Measurements from ENCODE around the gene ABCC12. TPM values are rescaled to one million over a fixed set of nuclear protein-coding genes. Genes with fewer than 3 reads are reported as not detected.
"Not testable (repeated sequence)": the region's sequence is repeated elsewhere in the genome, so short reads cannot be mapped to it uniquely, and the experiment has no call there.

Gene ABCC12
- polyA plus RNA-seq, 4 donors: not detected

- Histone ChIP-seq H3K4me3 (ENCODE audit: low read depth in 1 of 3, low read length in 3 of 3) (no peak overlapping the region), H3K27me3 (ENCODE audit: control insufficient read depth in 3 of 3, insufficient read depth in 3 of 3, low read length in 3 of 3) (no peaks in the 10 kb centered on the region), H3K4me1 (ENCODE audit: control insufficient read depth in 3 of 3, insufficient read depth in 2 of 3, low read depth in 1 of 3, low read length in 2 of 3) (no peaks in the 10 kb centered on the region), H3K9me3 (ENCODE audit: control insufficient read depth in 2 of 2, insufficient read depth in 1 of 2, low read depth in 1 of 2, low read length in 1 of 2) (no peaks in the 10 kb centered on the region), H3K36me3 (ENCODE audit: control insufficient read depth in 3 of 3, insufficient read depth in 2 of 3, low read depth in 1 of 3, low read length in 3 of 3) (no peaks in the 10 kb centered on the region), H3K27ac (ENCODE audit: low read depth in 1 of 3, low read length in 2 of 3) (no peak overlapping the region)
- DNase-seq (no peak), FAIRE-seq (no peak)
- 31 to 61% (median 40%) methylated on average over 1 of the region's 1 CpG for WGBS, 3 donors
These were observed 16.9 kb upstream of the ABCC12 start for GRCh38 chr16:48172682-48173081.

GRCh38 chr16:48169896-48170295 is 14.1 kb upstream of the ABCC12 start:
- no peak for FAIRE-seq
- Histone ChIP-seq H3K9me3 (ENCODE audit: control insufficient read depth in 2 of 2, insufficient read depth in 1 of 2, low read depth in 1 of 2, low read length in 1 of 2) (no peaks in the 10 kb centered on the region), H3K27ac (ENCODE audit: low read depth in 1 of 3, low read length in 2 of 3) (no peak overlapping the region)

GRCh38 chr16:48168075-48168474 is 12.3 kb upstream of the ABCC12 start:
- H3K4me3 ChIP-seq (ENCODE audit: low read depth in 1 of 3, low read length in 3 of 3): no peak overlapping the region
- DNase-seq (no peak), FAIRE-seq (no peak)
- no peaks in the 10 kb centered on the region for H3K27me3 ChIP-seq (ENCODE audit: control insufficient read depth in 3 of 3, insufficient read depth in 3 of 3, low read length in 3 of 3)
- no peaks in the 10 kb centered on the region for H3K36me3 ChIP-seq (ENCODE audit: control insufficient read depth in 3 of 3, insufficient read depth in 2 of 3, low read depth in 1 of 3, low read length in 3 of 3)
- no peaks in the 10 kb centered on the region for H3K9me3 ChIP-seq (ENCODE audit: control insufficient read depth in 2 of 2, insufficient read depth in 1 of 2, low read depth in 1 of 2, low read length in 1 of 2)
- WGBS, 3 donors: 61 to 84% (median 78%) methylated on average over 1 of the region's 1 CpG
- no peaks in the 10 kb centered on the region for H3K4me1 ChIP-seq (ENCODE audit: control insufficient read depth in 3 of 3, insufficient read depth in 2 of 3, low read depth in 1 of 3, low read length in 2 of 3)
- no peak overlapping the region for H3K27ac ChIP-seq (ENCODE audit: low read depth in 1 of 3, low read length in 2 of 3)

More at GRCh38 chr16:48169896-48170295, 14.1 kb upstream of the ABCC12 start:
- Histone ChIP-seq H3K36me3 (ENCODE audit: control insufficient read depth in 3 of 3, insufficient read depth in 2 of 3, low read depth in 1 of 3, low read length in 3 of 3) (no peaks in the 10 kb centered on the region), H3K4me3 (ENCODE audit: low read depth in 1 of 3, low read length in 3 of 3) (no peak overlapping the region), H3K27me3 (ENCODE audit: control insufficient read depth in 3 of 3, insufficient read depth in 3 of 3, low read length in 3 of 3) (no peaks in the 10 kb centered on the region), H3K4me1 (ENCODE audit: control insufficient read depth in 3 of 3, insufficient read depth in 2 of 3, low read depth in 1 of 3, low read length in 2 of 3) (no peaks in the 10 kb centered on the region)
- 81 to 89% (median 87%) methylated on average over 8 of the region's 8 CpGs for WGBS, 3 donors
- DNase-seq: no peak

GRCh38 chr16:48166617-48167016 is 10.8 kb upstream of the ABCC12 start:
- DNase-seq; H3K4me1 ChIP-seq (ENCODE audit: control insufficient read depth in 3 of 3, insufficient read depth in 2 of 3, low read depth in 1 of 3, low read length in 2 of 3); H3K36me3 ChIP-seq (ENCODE audit: control insufficient read depth in 3 of 3, insufficient read depth in 2 of 3, low read depth in 1 of 3, low read length in 3 of 3); H3K4me3 ChIP-seq (ENCODE audit: low read depth in 1 of 3, low read length in 3 of 3); H3K27me3 ChIP-seq (ENCODE audit: control insufficient read depth in 3 of 3, insufficient read depth in 3 of 3, low read length in 3 of 3); H3K27ac ChIP-seq (ENCODE audit: low read depth in 1 of 3, low read length in 2 of 3); FAIRE-seq; H3K9me3 ChIP-seq (ENCODE audit: control insufficient read depth in 2 of 2, insufficient read depth in 1 of 2, low read depth in 1 of 2, low read length in 1 of 2): not testable (repeated sequence)
- WGBS, 3 donors: 91 to 94% (median 91%) methylated on average over 5 of the region's 5 CpGs

- FAIRE-seq (no peak), DNase-seq (no peak)
- H3K27me3 ChIP-seq (ENCODE audit: control insufficient read depth in 3 of 3, insufficient read depth in 3 of 3, low read length in 3 of 3): no peaks in the 10 kb centered on the region
- no peaks in the 10 kb centered on the region for H3K9me3 ChIP-seq (ENCODE audit: control insufficient read depth in 2 of 2, insufficient read depth in 1 of 2, low read depth in 1 of 2, low read length in 1 of 2)
- no peak overlapping the region for H3K27ac ChIP-seq (ENCODE audit: low read depth in 1 of 3, low read length in 2 of 3)
- H3K4me3 ChIP-seq (ENCODE audit: low read depth in 1 of 3, low read length in 3 of 3): no peak overlapping the region
- H3K36me3 ChIP-seq (ENCODE audit: control insufficient read depth in 3 of 3, insufficient read depth in 2 of 3, low read depth in 1 of 3, low read length in 3 of 3): no peaks in the 10 kb centered on the region
- whole genome bisulfite sequencing, 3 donors: 89 to 90% (median 89%) methylated on average over 4 of the region's 4 CpGs
- no peaks in the 10 kb centered on the region for H3K4me1 ChIP-seq (ENCODE audit: control insufficient read depth in 3 of 3, insufficient read depth in 2 of 3, low read depth in 1 of 3, low read length in 2 of 3)
These were observed 10.3 kb upstream of the ABCC12 start for GRCh38 chr16:48165961-48166578.

- no peaks in the 10 kb centered on the region for H3K9me3 ChIP-seq (ENCODE audit: control insufficient read depth in 2 of 2, insufficient read depth in 1 of 2, low read depth in 1 of 2, low read length in 1 of 2)
- H3K4me3 ChIP-seq (ENCODE audit: low read depth in 1 of 3, low read length in 3 of 3): no peak overlapping the region
- 27 to 31% (median 28%) methylated on average over 16 of the region's 16 CpGs for WGBS, 3 donors
- FAIRE-seq (no peak), DNase-seq (peak; percentile 62 to 70)
- no peak overlapping the region for H3K27ac ChIP-seq (ENCODE audit: low read depth in 1 of 3, low read length in 2 of 3)
- no peaks in the 10 kb centered on the region for H3K4me1 ChIP-seq (ENCODE audit: control insufficient read depth in 3 of 3, insufficient read depth in 2 of 3, low read depth in 1 of 3, low read length in 2 of 3)
- no peaks in the 10 kb centered on the region for H3K36me3 ChIP-seq (ENCODE audit: control insufficient read depth in 3 of 3, insufficient read depth in 2 of 3, low read depth in 1 of 3, low read length in 3 of 3)
- no peaks in the 10 kb centered on the region for H3K27me3 ChIP-seq (ENCODE audit: control insufficient read depth in 3 of 3, insufficient read depth in 3 of 3, low read length in 3 of 3)
These were observed 9.3 kb upstream of the ABCC12 start for GRCh38 chr16:48164907-48165715.

- DNase-seq: no peak
- Histone ChIP-seq H3K9me3 (ENCODE audit: control insufficient read depth in 2 of 2, insufficient read depth in 1 of 2, low read depth in 1 of 2, low read length in 1 of 2) (no peaks in the 10 kb centered on the region), H3K36me3 (ENCODE audit: control insufficient read depth in 3 of 3, insufficient read depth in 2 of 3, low read depth in 1 of 3, low read length in 3 of 3) (no peaks in the 10 kb centered on the region), H3K27me3 (ENCODE audit: control insufficient read depth in 3 of 3, insufficient read depth in 3 of 3, low read length in 3 of 3) (no peaks in the 10 kb centered on the region), H3K4me1 (ENCODE audit: control insufficient read depth in 3 of 3, insufficient read depth in 2 of 3, low read depth in 1 of 3, low read length in 2 of 3) (no peaks in the 10 kb centered on the region), H3K27ac (ENCODE audit: low read depth in 1 of 3, low read length in 2 of 3) (no peak overlapping the region), H3K4me3 (ENCODE audit: low read depth in 1 of 3, low read length in 3 of 3) (no peak overlapping the region)
- no peak for FAIRE-seq
- 72 to 79% (median 78%) methylated on average over 9 of the region's 9 CpGs for WGBS, 3 donors
These were observed 7.1 kb upstream of the ABCC12 start for GRCh38 chr16:48162839-48163410.

- no peaks in the 10 kb centered on the region for H3K36me3 ChIP-seq (ENCODE audit: control insufficient read depth in 3 of 3, insufficient read depth in 2 of 3, low read depth in 1 of 3, low read length in 3 of 3)
- WGBS, 3 donors: 62 to 69% (median 63%) methylated on average over 4 of the region's 4 CpGs
- no peak overlapping the region for H3K27ac ChIP-seq (ENCODE audit: low read depth in 1 of 3, low read length in 2 of 3)
- no peaks in the 10 kb centered on the region for H3K4me1 ChIP-seq (ENCODE audit: control insufficient read depth in 3 of 3, insufficient read depth in 2 of 3, low read depth in 1 of 3, low read length in 2 of 3)
- H3K9me3 ChIP-seq (ENCODE audit: control insufficient read depth in 2 of 2, insufficient read depth in 1 of 2, low read depth in 1 of 2, low read length in 1 of 2): no peaks in the 10 kb centered on the region
- FAIRE-seq (no peak), DNase-seq (no peak)
- H3K4me3 ChIP-seq (ENCODE audit: low read depth in 1 of 3, low read length in 3 of 3): no peak overlapping the region
- peaks cover 0 to 4% (median 0%) of the 10 kb centered on the region in 3 donors for H3K27me3 ChIP-seq (ENCODE audit: control insufficient read depth in 3 of 3, insufficient read depth in 3 of 3, low read length in 3 of 3)
These were observed 6.1 kb upstream of the ABCC12 start for GRCh38 chr16:48161906-48162305.

Measured in small intestine (tissue), 7 donors.